Measurements from ENCODE around the gene RASSF8. TPM values are rescaled to one million over a fixed set of nuclear protein-coding genes. Genes with fewer than 3 reads are reported as not detected.

The RASSF8 gene
- total and polyA plus RNA-seq, 2 experiments from 2014 or later, result 11.5 to 30.6 TPM

DNA sequence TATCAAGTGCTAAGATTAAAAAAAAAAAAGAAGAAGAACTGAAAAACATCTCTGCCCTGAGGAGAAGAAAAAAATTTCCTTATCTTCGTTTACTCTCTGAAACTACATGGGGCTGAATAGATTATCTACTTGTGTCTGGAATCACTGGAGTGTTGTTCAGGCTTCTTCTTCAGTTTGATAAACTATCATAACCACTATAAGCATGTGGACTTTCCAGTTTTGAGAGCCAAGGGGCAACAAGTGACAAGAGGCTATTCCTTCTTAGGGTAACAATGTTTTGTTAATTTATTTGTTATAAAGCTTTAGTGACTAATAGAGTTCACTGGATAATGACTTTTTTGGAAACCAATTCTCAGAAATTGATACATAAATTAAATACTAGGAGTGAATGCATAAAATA is 19.9 kb upstream of the RASSF8 start:
- Mint-ChIP-seq H3K4me3 (no peak overlapping the region), H3K36me3 (ENCODE audit: low read depth) (no peaks in the 10 kb centered on the region)

More for the DNA sequence above, 19.9 kb upstream of the RASSF8 start:
- H4K20me1 ChIP-seq (replicated peaks; ENCODE audit: insufficient read depth), result no peaks in the 10 kb centered on the region
- Mint-ChIP-seq H3K9me3 (no peaks in the 10 kb centered on the region), H3K4me1 (peaks cover 17% of the 10 kb centered on the region), H3K27ac (no peak overlapping the region), H3K27me3 (ENCODE audit: insufficient read depth, low read depth, poor library complexity) (peaks cover 3% of the 10 kb centered on the region)
- no peaks in the 10 kb centered on the region for H3F3A ChIP-seq (replicated peaks; ENCODE audit: low read depth)
- H3K4me1 ChIP-seq (ENCODE audit: insufficient read depth), result peaks cover 17% of the 10 kb centered on the region
- DNase-seq (ENCODE audit: low spot score) (no peak), ATAC-seq (no peak)
- no peak overlapping the region for H3K27ac ChIP-seq (ENCODE audit: low read depth)
- H3K36me3 ChIP-seq (ENCODE audit: insufficient read depth), result no peaks in the 10 kb centered on the region
- H3K4me2 ChIP-seq, result no peak overlapping the region; the same call in 1 of the 2 replicates
- H3K27me3 ChIP-seq (ENCODE audit: insufficient read depth), result no peaks in the 10 kb centered on the region
- H2AFZ ChIP-seq, result no peak overlapping the region; the same call in 1 of the 2 replicates
- TF ChIP-seq CREB1 (CRISPR knock-in tag; IDR thresholded peaks at IDR 0.05; ENCODE audit: low read depth) (no peak), STAT1 (IDR thresholded peaks at IDR 0.05; ENCODE audit: unreplicated experiment) (no peak), EZH2phosphoT487 (IDR thresholded peaks at IDR 0.05; ENCODE audit: unreplicated experiment) (no peak), ZNF331 (CRISPR knock-in tag; IDR thresholded peaks at IDR 0.05; ENCODE audit: low read depth) (no peak), NANOG (IDR thresholded peaks at IDR 0.05; ENCODE audit: borderline replicate concordance) (no peak), ZNF114 (CRISPR knock-in tag; IDR thresholded peaks at IDR 0.05) (no peak), POLR2AphosphoS5 (IDR thresholded peaks at IDR 0.05; ENCODE audit: low read depth) (no peak), EZH2 (IDR thresholded peaks at IDR 0.05; ENCODE audit: low read depth, unreplicated experiment) (no peak), JUNB (IDR thresholded peaks at IDR 0.05; ENCODE audit: unreplicated experiment) (no peak)
- TF ChIP-seq, protein P1, sequence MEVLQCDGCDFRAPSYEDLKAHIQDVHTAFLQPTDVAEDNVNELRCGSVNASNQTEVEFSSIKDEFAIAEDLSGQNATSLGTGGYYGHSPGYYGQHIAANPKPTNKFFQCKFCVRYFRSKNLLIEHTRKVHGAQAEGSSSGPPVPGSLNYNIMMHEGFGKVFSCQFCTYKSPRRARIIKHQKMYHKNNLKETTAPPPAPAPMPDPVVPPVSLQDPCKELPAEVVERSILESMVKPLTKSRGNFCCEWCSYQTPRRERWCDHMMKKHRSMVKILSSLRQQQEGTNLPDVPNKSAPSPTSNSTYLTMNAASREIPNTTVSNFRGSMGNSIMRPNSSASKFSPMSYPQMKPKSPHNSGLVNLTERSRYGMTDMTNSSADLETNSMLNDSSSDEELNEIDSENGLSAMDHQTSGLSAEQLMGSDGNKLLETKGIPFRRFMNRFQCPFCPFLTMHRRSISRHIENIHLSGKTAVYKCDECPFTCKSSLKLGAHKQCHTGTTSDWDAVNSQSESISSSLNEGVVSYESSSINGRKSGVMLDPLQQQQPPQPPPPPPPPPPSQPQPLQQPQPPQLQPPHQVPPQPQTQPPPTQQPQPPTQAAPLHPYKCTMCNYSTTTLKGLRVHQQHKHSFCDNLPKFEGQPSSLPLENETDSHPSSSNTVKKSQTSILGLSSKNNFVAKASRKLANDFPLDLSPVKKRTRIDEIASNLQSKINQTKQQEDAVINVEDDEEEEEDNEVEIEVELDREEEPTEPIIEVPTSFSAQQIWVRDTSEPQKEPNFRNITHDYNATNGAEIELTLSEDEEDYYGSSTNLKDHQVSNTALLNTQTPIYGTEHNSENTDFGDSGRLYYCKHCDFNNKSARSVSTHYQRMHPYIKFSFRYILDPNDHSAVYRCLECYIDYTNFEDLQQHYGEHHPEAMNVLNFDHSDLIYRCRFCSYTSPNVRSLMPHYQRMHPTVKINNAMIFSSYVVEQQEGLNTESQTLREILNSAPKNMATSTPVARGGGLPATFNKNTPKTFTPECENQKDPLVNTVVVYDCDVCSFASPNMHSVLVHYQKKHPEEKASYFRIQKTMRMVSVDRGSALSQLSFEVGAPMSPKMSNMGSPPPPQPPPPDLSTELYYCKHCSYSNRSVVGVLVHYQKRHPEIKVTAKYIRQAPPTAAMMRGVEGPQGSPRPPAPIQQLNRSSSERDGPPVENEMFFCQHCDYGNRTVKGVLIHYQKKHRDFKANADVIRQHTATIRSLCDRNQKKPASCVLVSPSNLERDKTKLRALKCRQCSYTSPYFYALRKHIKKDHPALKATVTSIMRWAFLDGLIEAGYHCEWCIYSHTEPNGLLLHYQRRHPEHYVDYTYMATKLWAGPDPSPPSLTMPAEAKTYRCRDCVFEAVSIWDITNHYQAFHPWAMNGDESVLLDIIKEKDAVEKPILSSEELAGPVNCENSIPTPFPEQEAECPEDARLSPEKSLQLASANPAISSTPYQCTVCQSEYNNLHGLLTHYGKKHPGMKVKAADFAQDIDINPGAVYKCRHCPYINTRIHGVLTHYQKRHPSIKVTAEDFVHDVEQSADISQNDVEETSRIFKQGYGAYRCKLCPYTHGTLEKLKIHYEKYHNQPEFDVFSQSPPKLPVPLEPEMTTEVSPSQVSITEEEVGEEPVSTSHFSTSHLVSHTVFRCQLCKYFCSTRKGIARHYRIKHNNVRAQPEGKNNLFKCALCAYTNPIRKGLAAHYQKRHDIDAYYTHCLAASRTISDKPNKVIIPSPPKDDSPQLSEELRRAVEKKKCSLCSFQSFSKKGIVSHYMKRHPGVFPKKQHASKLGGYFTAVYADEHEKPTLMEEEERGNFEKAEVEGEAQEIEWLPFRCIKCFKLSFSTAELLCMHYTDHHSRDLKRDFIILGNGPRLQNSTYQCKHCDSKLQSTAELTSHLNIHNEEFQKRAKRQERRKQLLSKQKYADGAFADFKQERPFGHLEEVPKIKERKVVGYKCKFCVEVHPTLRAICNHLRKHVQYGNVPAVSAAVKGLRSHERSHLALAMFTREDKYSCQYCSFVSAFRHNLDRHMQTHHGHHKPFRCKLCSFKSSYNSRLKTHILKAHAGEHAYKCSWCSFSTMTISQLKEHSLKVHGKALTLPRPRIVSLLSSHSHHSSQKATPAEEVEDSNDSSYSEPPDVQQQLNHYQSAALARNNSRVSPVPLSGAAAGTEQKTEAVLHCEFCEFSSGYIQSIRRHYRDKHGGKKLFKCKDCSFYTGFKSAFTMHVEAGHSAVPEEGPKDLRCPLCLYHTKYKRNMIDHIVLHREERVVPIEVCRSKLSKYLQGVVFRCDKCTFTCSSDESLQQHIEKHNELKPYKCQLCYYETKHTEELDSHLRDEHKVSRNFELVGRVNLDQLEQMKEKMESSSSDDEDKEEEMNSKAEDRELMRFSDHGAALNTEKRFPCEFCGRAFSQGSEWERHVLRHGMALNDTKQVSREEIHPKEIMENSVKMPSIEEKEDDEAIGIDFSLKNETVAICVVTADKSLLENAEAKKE (CRISPR knock-in tag; IDR thresholded peaks at IDR 0.05), result no peak
- TF ChIP-seq, protein P2, sequence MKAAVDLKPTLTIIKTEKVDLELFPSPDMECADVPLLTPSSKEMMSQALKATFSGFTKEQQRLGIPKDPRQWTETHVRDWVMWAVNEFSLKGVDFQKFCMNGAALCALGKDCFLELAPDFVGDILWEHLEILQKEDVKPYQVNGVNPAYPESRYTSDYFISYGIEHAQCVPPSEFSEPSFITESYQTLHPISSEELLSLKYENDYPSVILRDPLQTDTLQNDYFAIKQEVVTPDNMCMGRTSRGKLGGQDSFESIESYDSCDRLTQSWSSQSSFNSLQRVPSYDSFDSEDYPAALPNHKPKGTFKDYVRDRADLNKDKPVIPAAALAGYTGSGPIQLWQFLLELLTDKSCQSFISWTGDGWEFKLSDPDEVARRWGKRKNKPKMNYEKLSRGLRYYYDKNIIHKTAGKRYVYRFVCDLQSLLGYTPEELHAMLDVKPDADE (IDR thresholded peaks at IDR 0.05), result no peak
- TF ChIP-seq, protein P3, sequence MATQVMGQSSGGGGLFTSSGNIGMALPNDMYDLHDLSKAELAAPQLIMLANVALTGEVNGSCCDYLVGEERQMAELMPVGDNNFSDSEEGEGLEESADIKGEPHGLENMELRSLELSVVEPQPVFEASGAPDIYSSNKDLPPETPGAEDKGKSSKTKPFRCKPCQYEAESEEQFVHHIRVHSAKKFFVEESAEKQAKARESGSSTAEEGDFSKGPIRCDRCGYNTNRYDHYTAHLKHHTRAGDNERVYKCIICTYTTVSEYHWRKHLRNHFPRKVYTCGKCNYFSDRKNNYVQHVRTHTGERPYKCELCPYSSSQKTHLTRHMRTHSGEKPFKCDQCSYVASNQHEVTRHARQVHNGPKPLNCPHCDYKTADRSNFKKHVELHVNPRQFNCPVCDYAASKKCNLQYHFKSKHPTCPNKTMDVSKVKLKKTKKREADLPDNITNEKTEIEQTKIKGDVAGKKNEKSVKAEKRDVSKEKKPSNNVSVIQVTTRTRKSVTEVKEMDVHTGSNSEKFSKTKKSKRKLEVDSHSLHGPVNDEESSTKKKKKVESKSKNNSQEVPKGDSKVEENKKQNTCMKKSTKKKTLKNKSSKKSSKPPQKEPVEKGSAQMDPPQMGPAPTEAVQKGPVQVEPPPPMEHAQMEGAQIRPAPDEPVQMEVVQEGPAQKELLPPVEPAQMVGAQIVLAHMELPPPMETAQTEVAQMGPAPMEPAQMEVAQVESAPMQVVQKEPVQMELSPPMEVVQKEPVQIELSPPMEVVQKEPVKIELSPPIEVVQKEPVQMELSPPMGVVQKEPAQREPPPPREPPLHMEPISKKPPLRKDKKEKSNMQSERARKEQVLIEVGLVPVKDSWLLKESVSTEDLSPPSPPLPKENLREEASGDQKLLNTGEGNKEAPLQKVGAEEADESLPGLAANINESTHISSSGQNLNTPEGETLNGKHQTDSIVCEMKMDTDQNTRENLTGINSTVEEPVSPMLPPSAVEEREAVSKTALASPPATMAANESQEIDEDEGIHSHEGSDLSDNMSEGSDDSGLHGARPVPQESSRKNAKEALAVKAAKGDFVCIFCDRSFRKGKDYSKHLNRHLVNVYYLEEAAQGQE (IDR thresholded peaks at IDR 0.05; ENCODE audit: unreplicated experiment), result no peak
- TF ChIP-seq, protein P4, sequence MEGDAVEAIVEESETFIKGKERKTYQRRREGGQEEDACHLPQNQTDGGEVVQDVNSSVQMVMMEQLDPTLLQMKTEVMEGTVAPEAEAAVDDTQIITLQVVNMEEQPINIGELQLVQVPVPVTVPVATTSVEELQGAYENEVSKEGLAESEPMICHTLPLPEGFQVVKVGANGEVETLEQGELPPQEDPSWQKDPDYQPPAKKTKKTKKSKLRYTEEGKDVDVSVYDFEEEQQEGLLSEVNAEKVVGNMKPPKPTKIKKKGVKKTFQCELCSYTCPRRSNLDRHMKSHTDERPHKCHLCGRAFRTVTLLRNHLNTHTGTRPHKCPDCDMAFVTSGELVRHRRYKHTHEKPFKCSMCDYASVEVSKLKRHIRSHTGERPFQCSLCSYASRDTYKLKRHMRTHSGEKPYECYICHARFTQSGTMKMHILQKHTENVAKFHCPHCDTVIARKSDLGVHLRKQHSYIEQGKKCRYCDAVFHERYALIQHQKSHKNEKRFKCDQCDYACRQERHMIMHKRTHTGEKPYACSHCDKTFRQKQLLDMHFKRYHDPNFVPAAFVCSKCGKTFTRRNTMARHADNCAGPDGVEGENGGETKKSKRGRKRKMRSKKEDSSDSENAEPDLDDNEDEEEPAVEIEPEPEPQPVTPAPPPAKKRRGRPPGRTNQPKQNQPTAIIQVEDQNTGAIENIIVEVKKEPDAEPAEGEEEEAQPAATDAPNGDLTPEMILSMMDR (conservative IDR thresholded peaks at IDR 0.05; ENCODE audit: low read depth in 2 of 2), result no peak
- no peaks in the 10 kb centered on the region for H3K9me2 ChIP-seq (ENCODE audit: insufficient read depth)
- no peaks in the 10 kb centered on the region for H3K79me2 ChIP-seq (replicated peaks; ENCODE audit: insufficient read depth)
- no peak overlapping the region for H3K4me3 ChIP-seq
